ENCODE measurements around the gene UTP20. TPM values are rescaled to one million over a fixed set of nuclear protein-coding genes. Genes with fewer than 3 reads are reported as not detected.
"Not testable (repeated sequence)": the region's sequence is repeated elsewhere in the genome, so short reads cannot be mapped to it uniquely, and the experiment has no call there.

UTP20 gene
- total RNA-seq, 4 donors from 2014 or later, result 9.2 to 11.1 (median 9.5) TPM

- no peak for DNase-seq (ENCODE audit: low spot score in 2 of 2)
- intact Hi-C loops (cut with DNase I; ENCODE audit: low total_unique reads), result no loop called here
- no peak overlapping the region for H3K4me3 ChIP-seq (ENCODE audit: low read depth, poor library complexity, severe bottlenecking)
- no peak for TF ChIP-seq POLR2A (IDR thresholded peaks at IDR 0.05)
- TF ChIP-seq CTCF (IDR thresholded peaks at IDR 0.05), result no peak
- WGBS, 2 donors, result 85 to 90% methylated on average over 1 of the region's 1 CpG
Measured at GRCh38 chr12:101415228-101415627, 135.3 kb downstream of the UTP20 start.

DNA sequence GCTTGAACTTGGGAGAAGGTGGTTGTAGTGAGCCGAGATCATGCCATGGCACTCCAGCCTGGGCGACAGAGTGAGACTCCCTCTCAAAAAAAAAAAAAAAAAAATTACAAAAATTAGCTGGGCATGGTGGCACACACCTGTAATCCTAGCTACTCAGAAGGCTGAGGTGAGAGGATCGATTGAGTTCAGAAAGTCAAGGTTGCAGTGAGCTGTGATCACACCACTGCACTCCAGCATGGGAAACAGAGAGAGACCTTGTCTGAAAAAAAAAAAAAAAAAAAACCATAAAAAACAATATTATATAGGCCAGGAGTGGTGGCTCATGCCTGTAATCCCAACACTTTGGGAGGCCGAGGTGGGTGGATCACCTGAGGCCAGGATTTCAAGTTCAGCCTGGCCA, 142.2 kb downstream of the UTP20 start:
- intact Hi-C loops (cut with DNase I; ENCODE audit: low total_unique reads); H3K4me3 ChIP-seq (ENCODE audit: low read depth, poor library complexity, severe bottlenecking); DNase-seq (ENCODE audit: low spot score in 2 of 2): not testable (repeated sequence)
- WGBS, 2 donors, result 88 to 95% methylated on average over 4 of the region's 4 CpGs

DNA sequence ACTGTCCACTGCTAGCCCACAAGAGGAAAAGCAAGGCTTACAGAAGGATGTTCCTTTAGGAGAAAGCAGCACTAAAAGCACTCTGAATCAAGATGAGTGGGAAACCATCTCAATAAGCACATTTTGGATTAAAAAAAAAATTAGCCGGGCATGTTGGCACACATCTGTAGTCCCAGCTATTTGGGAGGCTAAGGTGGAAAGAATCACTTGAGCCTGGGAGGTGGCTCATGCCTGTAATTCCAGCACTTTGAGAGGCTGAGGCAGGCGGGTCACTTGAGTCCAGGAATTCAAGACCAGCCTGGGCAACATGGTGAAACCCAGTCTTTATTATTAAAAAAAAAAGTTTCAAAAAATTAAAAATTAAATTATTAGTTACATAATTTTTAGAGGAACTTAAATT, 144.7 kb downstream of the UTP20 start:
- 48 to 63% methylated on average over 2 of the region's 2 CpGs for WGBS, 2 donors
- intact Hi-C loops (cut with DNase I; ENCODE audit: low total_unique reads), result no loop called here
- H3K4me3 ChIP-seq (ENCODE audit: low read depth, poor library complexity, severe bottlenecking), result no peak overlapping the region
- no peak for DNase-seq (ENCODE audit: low spot score in 2 of 2)
- TF ChIP-seq CTCF (IDR thresholded peaks at IDR 0.05) (no peak), POLR2A (IDR thresholded peaks at IDR 0.05) (no peak)

- 63 to 69% methylated on average over 2 of the region's 2 CpGs for WGBS, 2 donors
- DNase-seq (ENCODE audit: low spot score in 2 of 2), result no peak
- no peak overlapping the region for H3K4me3 ChIP-seq (ENCODE audit: low read depth, poor library complexity, severe bottlenecking)
- intact Hi-C loops (cut with DNase I; ENCODE audit: low total_unique reads), result no loop called here
- TF ChIP-seq CTCF (IDR thresholded peaks at IDR 0.05), result no peak
- no peak for TF ChIP-seq POLR2A (IDR thresholded peaks at IDR 0.05)
Measured at GRCh38 chr12:101430456-101430855, 150.6 kb downstream of the UTP20 start.

GRCh38 chr12:101436136-101436535, 156.2 kb downstream of the UTP20 start:
- TF ChIP-seq POLR2A (IDR thresholded peaks at IDR 0.05), result no peak
- no peak for TF ChIP-seq CTCF (IDR thresholded peaks at IDR 0.05)
- no peak for DNase-seq (ENCODE audit: low spot score in 2 of 2)
- H3K4me3 ChIP-seq (ENCODE audit: low read depth, poor library complexity, severe bottlenecking), result no peak overlapping the region
- intact Hi-C loops (cut with DNase I; ENCODE audit: low total_unique reads), result no loop called here

Other genes with a start within 250 kb of the UTP20 start
- gene SLC5A8, start 69.9 kb upstream of the UTP20 start, total RNA-seq, result under 1 TPM in 1 of 4 donors, not detected in 3; 0.42 TPM
- 10 to 100 TPM; 22.5 to 50.0 (median 36.7) TPM for gene ARL1, start 127.7 kb downstream of the UTP20 start, total RNA-seq
- gene SPIC, start 195.2 kb downstream of the UTP20 start, total RNA-seq, result under 1 TPM in 1 of 4 donors, not detected in 3; 0.22 TPM